ENCODE results near the gene TMEM259.

TMEM259 gene

GRCh38 chr19:1046117-1046626 lies 25.2 kb upstream of the TMEM259 start:
- no peak for TF ChIP-seq CTCF (IDR thresholded peaks at IDR 0.05; ENCODE audit: low read depth, low read length, missing control alignments)
- in situ Hi-C loops (cut with HindIII; ENCODE audit: low sequenced_read_pairs) = no loop called here
- no peak overlapping the region for H3K4me3 ChIP-seq (ENCODE audit: low read depth, low read length)
- no peak for DNase-seq (ENCODE audit: low read depth)

GRCh38 chr19:1045247-1045603 lies 24.3 kb upstream of the TMEM259 start:
- no peak for DNase-seq (ENCODE audit: low read depth)
- H3K4me3 ChIP-seq (ENCODE audit: low read depth, low read length) = no peak overlapping the region
- no peak for TF ChIP-seq CTCF (IDR thresholded peaks at IDR 0.05; ENCODE audit: low read depth, low read length, missing control alignments)
- in situ Hi-C loops (cut with HindIII; ENCODE audit: low sequenced_read_pairs) = no loop called here

- no peak for DNase-seq (ENCODE audit: low read depth)
- no peak for TF ChIP-seq CTCF (IDR thresholded peaks at IDR 0.05; ENCODE audit: low read depth, low read length, missing control alignments)
- in situ Hi-C loops (cut with HindIII; ENCODE audit: low sequenced_read_pairs) = no loop called here
- H3K4me3 ChIP-seq (ENCODE audit: low read depth, low read length) = no peak overlapping the region
Observed at GRCh38 chr19:1042689-1043511, 22.0 kb upstream of the TMEM259 start.

- no peak overlapping the region for H3K4me3 ChIP-seq (ENCODE audit: low read depth, low read length)
- DNase-seq (ENCODE audit: low read depth) = no peak
- in situ Hi-C loops (cut with HindIII; ENCODE audit: low sequenced_read_pairs) = no loop called here
- no peak for TF ChIP-seq CTCF (IDR thresholded peaks at IDR 0.05; ENCODE audit: low read depth, low read length, missing control alignments)
Observed at GRCh38 chr19:1041835-1042685, 21.1 kb upstream of the TMEM259 start.

- DNase-seq (ENCODE audit: low read depth) = no peak
- H3K4me3 ChIP-seq (ENCODE audit: low read depth, low read length) = peak overlapping the region; percentile 50
- in situ Hi-C loops (cut with HindIII; ENCODE audit: low sequenced_read_pairs) = no loop called here
- no peak for TF ChIP-seq CTCF (IDR thresholded peaks at IDR 0.05; ENCODE audit: low read depth, low read length, missing control alignments)
Observed at GRCh38 chr19:1041272-1041834, 20.4 kb upstream of the TMEM259 start.

- in situ Hi-C loops (cut with HindIII; ENCODE audit: low sequenced_read_pairs) = no loop called here
- peak overlapping the region; percentile 50 for H3K4me3 ChIP-seq (ENCODE audit: low read depth, low read length)
- no peak for TF ChIP-seq CTCF (IDR thresholded peaks at IDR 0.05; ENCODE audit: low read depth, low read length, missing control alignments)
- peak; percentile 86 for DNase-seq (ENCODE audit: low read depth)
Observed at GRCh38 chr19:1040476-1041271, 19.8 kb upstream of the TMEM259 start.
